NCI-H748 (cell line): ENCODE results near the gene IPO11.
A peak's percentile ranks its signal among the peaks of the same experiment; 100 is the strongest.
"Not testable (repeated sequence)": the region's sequence is repeated elsewhere in the genome, so short reads cannot be mapped to it uniquely, and the experiment has no call there.

Source experiments
- DNase-seq: peaks from one replicate; lab custom pipeline; 2025; ENCODE audit not compliant: unreplicated experiment; lab: John Stamatoyannopoulos, UW

The IPO11 gene

GRCh38 chr5:62642468-62642867 is 229.9 kb downstream of the IPO11 start:
- no peak for DNase-seq

- peak; percentile 15 for DNase-seq
Measured at GRCh38 chr5:62643556-62644451, 231.2 kb downstream of the IPO11 start.

- DNase-seq = no peak
Measured at GRCh38 chr5:62645223-62645622, 232.7 kb downstream of the IPO11 start.

- no peak for DNase-seq
Measured at GRCh38 chr5:62647241-62647640, 234.7 kb downstream of the IPO11 start.

GRCh38 chr5:62649025-62649424 is 236.5 kb downstream of the IPO11 start:
- DNase-seq = no peak

GRCh38 chr5:62649476-62650113 is 237.0 kb downstream of the IPO11 start:
- no peak for DNase-seq

- no peak for DNase-seq
Measured at GRCh38 chr5:62650197-62650596, 237.6 kb downstream of the IPO11 start.

GRCh38 chr5:62652225-62652624 is 239.7 kb downstream of the IPO11 start:
- no peak for DNase-seq

- DNase-seq = no peak
Measured at GRCh38 chr5:62653001-62653863, 240.7 kb downstream of the IPO11 start.

GRCh38 chr5:62653864-62654575 is 241.5 kb downstream of the IPO11 start:
- DNase-seq = no peak

- not testable (repeated sequence) for DNase-seq
Measured at GRCh38 chr5:62657772-62658171, 245.2 kb downstream of the IPO11 start.

- no peak for DNase-seq
Measured at GRCh38 chr5:62661126-62661525, 248.6 kb downstream of the IPO11 start.

- no peak for DNase-seq
Measured at GRCh38 chr5:62662521-62662920, 250.0 kb downstream of the IPO11 start.

- DNase-seq = no peak
Measured at GRCh38 chr5:62671479-62671878, 258.9 kb downstream of the IPO11 start.

- DNase-seq = not testable (repeated sequence)
Measured at GRCh38 chr5:62676596-62676995, 264.0 kb downstream of the IPO11 start.
